Ecto neural progenitor cell (in vitro differentiated cells): ENCODE results near the gene KRT5.
"Not testable (repeated sequence)": the region's sequence is repeated elsewhere in the genome, so short reads cannot be mapped to it uniquely, and the experiment has no call there.

Source experiments
- DNase-seq: peaks from one replicate; pipeline ENCODE4 v3.0.0-alpha.2; 2018; ENCODE audit warnings: low spot score

The KRT5 gene

DNA sequence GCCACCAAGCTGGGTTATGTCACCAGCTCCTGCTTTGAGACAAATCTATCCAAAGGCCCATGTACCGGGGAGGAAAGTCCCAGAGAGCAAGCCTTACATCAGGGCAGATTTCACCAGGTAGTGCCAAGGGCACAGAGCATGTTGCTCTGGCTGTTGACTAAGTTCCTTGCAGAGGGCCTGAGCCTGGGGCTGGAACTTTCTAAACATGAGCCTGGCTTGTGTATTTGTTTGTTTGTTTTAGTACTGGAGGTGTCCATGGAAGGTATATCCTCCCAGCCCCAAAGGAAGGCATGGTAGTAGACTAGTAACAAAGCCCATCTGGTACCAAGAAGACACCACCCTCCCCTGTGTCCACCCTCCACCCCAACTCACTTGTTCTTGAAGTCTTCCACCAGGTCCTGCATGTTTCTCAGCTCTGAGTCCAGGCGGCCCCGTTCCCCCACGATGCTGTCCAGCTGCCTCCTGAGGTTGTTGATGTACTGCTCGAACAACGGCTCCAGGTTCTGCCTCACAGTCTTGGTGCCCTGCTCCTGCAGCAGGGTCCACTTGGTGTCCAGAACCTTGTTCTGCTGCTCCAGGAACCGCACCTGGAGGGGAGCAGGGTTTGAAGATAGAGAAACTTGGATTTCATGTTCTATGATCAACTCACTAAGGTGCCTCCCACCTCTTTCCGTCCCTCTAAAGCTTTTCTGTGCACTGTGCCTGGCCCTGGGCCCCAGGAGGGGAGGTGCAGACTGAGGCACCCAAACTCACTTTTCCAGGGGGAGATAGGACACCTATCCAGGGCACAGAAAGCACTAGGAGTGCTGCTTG, 1.4 kb downstream of the KRT5 start:
- peak; percentile 32 for DNase-seq

DNA sequence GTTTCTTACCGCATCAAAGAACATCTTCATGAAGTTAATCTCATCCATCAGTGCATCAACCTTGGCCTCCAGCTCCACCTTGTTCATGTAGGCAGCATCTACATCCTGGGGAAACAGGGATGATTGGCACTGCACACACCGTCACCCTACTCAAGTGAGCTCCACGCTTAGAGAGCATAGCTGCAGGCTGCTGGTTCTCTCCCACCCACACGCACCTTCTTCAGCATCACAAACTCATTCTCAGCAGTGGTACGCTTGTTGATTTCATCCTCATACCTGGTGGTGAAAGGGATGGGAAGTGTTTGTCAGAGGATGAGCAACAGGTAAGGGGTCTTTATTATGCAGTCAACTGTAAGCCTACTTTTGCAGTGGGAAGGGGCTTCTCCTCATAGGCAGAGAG, 2.3 kb downstream of the KRT5 start:
- DNase-seq = no peak

DNA sequence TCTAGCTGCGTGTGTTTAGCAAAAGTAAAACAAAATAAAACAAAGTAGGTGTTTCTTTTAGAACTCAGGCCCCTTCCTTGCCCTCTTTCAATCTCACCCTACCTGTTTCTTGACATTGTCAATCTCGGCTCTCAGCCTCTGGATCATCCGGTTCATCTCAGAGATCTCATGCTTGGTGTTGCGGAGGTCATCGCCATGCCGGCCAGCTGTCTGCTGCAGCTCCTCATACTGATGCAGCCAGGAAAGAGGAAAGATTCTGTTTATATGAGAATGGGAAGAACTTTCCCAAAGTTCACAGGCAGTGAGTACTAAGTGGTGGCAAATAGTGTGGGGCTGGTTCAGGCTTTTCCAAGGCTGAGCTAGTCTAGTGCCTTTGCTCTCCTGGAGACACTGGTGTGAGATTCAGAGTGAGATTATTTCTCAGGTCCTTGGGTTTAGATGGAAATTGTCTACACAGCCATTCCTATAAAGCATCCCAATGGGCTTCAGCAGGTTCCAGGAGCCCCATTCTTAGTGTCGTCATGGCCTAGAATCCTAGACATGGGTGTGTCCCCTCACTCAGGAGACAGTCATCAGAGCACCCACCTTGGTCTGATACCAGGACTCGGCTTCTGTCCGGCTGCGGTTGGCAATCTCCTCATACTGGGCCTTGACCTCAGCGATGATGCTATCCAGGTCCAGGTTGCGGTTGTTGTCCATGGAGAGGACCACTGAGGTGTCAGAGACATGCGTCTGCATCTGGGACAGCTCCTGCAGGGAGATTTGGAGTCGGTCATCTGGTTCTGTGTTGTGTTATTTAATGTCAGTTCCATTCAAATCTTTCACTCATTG, 3.0 kb downstream of the KRT5 start:
- DNase-seq = peak; percentile 27

DNA sequence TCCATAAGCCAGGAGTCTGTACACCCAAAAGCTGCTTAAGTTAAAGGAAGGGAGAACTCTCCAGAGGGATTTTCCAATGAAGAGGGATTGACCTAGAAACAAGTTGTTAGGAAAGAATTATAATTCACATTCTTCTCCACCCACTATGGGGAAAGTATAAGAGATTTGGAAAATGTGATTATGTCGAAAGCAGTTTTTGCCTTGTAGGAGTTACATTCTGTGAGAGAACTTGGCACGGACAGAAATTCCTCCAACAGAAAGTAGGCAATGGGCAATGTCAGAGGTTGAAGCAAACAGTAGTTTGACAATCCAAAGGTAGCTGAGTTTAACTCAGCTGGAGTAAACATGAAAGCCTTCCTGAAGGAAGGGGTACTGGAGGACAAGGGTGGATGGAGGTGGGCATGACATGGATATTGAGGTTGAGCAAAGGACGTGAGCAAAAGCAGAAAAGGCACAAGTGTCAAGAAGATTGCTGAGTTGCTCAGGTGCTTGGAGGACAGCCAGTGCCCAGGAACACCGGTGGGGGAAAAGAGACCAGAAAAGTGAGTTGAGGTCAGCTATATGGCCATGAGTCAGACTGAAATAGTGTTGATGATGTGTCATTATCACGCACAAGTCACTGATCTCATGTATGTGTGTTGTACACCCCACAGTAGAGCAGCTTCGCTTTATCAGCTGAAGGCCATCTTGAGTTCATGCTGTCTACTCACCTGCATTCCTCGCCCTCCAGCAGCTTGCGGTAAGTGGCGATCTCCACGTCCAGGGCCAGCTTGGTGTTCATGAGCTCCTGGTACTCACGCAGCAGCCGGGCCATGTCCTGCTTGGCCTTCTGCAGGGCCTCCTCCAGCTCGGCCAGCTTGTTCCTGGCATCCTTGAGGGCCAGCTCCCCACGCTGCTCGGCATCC, 4.0 kb downstream of the KRT5 start:
- peak; percentile 46 for DNase-seq

DNA sequence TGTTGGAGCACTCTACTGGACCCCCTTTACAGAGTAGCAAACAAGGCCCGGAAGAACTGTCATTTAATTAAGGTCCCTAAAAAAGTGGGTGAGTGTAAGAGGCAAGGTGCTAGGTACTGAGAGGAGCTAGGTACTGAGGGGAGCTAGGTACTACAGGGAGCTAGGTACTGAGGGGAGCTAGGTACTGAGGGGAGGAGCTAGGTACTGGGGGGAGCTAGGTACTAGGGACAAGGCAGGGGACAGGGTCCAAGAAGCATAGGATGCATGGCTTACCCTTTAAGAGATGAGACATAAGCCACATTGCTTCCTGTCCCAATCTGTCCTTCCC, 4.9 kb downstream of the KRT5 start:
- no peak for DNase-seq

DNA sequence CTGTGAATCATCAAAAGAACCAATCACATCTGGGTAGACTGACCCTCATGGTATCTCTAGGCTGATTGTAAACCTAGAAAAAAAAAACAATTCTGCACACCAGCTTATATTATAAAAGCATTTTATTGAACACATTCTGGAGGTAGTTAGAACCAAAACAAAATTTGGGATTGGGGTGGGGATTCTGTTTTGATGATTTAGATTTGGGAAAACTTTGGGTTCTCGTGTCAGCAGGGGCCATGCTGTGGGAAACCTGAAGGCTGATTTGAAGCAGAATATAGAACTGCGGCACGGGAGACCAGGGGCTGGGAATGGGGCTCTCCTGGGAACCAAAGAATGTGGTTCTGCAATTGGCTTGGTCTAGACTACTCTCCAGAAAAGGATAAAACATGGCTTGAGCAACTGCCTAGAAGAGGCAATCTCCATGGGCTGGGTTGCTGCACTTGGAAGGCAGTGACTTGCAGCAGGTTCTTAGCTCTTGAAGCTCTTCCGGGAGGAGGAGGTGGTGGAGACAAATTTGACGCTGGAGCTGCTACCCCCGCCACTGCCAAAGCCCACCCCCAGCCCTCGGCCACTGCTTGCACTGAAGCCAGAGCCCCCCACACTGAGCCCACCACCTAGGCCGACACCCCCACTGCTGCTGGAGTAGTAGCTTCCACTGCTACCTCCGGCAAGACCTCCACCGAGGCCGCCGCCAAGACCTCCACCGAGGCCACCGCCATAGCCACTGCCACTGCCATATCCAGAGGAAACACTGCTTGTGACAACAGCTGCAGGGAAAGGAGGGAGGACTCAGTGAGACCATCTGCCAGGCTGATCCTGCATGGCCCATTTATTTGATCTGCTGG, 5.5 kb downstream of the KRT5 start:
- peak; percentile 39 for DNase-seq

DNA sequence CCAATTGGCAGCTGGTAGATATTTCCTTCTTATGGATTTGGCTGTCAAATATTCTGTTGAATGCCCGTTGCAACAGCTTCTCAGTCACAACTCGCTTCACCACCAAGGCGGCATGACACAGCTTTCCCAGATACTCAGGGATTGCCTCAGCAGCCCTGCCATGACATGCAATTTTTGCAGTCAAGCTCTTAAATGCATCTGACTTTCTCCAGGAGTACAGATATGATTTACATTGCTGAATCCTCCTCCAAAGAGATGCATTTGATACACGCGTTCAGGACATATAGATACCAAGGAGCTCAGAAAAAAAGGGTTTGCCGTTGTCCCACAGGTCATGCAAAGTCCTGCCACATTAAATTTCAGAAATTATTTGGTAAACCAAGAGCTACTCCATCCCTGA, 6.5 kb downstream of the KRT5 start:
- DNase-seq = no peak

DNA sequence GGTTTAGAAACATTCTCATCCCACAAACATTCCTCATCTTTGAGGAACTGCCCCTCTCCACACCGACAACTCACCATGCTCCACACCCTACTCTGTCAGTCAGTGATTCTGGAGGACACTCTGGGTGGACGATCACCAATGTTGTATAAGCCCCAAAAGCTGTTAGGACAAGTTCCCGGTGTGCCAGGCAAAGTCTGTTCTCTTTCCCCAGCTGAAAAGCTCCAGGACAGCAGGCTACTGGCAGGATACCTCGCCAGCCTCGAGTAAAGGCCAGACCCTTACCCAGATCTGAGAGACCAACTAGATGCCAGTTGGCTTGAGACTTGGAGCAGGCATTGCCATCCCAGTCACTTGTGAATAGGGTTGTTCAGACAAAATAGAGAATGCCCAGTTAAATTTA, 12.0 kb downstream of the KRT5 start:
- peak; percentile 36 for DNase-seq

DNA sequence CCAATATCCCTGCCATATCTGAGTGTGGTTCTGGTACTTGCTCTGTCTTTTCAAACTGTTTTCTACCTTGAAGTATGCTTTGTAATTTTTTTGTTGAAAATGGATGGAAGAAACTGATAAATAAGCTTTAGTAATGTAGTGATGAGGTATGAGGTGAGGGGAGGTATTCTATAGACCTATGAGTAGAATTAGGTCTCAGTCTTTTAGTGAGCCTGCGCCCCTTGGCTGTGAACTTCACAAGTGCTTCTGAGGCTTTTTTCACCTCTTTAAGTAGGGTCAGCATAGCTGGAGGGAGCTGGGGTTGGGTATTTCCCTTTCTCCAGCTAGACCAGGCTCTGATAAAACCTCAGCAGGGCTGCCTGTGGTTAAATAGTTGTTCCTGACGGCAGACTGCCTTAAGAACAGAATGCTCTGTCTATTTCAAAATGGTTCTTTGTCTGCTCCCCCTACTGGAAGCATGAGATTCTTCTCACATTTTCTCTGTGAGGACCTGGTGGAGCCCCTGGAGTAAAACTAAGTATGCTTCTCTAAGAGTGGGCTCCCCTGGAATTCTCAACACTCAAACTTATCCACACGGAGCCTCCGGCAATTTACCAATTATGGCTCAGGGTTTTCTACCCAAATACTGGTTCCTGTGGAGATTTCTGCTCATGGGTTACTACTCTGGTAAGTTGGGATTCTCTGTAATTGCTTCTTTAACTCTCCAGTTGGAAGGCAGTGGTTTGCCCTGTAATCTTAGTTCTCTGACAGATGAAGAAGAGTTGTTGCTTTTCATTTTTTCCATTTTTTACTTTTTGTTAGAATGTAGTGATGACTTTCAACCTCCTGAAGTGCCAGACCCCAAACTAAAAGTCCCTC, 13.1 kb downstream of the KRT5 start:
- DNase-seq = peak; percentile 54

DNA sequence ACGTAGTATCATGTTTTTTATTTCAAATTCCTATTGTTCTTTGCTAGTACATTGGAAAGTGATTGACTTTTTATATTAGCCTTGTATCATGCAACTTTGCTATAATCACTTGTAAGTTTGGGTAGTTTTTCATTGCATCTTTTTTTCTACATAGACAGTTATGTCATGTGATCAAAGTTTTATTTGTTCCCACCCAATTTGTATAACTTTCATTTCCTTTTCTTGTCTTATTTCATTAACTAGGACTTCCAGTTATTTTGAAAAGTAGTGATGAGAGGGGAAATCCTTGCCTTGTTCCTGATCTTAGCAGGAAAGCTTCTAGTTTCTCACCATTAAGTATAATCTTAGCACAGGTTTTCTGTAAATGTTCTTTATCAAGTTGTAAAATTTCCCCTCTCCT, 17.3 kb downstream of the KRT5 start:
- no peak for DNase-seq

DNA sequence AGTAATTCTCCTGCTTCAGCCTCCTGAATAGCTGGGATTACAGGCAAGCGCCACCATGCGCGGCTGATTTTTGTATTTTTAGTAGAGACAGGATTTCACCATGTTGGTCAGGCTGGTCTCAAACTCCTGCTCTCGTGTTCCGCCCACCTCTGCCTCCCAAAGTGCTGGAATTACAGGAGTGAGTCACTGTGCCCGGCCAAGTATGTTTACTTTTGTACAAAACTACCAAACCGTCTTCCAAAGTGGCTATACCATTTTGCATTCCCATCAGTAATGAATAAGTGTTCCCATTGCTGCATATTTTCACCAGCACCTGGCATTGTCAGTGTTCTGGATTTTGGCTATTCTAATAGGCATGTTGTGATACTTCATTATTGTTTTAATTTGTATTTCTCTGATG, 18.7 kb downstream of the KRT5 start:
- no peak for DNase-seq

DNA sequence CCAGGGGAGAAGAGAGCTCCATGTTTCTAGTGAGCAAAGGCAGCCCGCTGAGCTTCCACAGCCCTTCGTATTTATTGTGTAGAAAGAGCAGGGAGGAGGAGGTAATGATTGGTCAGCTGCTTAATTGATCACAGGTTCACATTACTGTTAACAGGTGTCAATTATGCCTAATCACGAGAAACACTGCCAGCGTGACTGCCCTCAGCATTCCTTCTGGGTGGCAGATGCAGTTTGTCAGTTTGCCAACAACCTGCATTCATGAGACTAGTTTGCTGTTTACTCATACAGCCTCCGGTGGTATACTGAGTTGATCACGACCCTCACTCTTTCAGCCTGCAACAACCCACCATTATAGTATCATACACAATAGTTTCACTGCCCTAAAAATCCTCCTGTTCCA, 19.6 kb downstream of the KRT5 start:
- DNase-seq = not testable (repeated sequence)

DNA sequence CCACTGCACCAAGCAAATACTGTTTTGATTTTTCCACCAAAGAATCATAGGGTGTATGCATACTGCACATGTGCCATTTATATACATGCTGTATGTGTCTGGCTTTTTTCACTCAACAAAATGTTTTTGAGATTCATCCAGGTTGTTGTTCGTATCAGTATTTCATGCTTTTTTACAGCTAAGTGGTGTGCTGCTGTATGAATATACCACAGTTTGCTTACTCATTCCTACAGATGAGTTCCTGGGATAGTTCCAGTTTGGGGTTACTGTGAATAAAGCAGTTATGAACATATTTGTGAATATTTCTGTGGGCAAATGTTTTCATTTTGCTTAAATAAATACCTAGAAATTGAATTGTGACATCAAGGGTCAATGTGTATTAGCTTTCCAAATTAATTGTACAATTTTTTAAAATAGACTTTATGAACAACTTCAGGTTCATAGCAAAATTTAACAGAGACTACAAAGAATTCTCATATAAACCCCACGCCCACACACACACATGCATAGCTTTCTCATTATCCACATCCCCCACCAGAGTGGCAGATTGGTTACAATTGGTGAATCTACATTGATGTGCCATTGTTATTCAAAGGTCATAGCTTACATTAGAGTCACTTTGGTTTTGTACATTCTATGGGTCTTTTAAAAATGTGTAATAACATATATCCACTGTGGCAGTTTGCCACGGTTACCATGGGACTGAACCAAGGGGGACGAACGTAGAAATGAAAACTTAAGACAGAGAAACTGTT, 20.2 kb downstream of the KRT5 start:
- no peak for DNase-seq

DNA sequence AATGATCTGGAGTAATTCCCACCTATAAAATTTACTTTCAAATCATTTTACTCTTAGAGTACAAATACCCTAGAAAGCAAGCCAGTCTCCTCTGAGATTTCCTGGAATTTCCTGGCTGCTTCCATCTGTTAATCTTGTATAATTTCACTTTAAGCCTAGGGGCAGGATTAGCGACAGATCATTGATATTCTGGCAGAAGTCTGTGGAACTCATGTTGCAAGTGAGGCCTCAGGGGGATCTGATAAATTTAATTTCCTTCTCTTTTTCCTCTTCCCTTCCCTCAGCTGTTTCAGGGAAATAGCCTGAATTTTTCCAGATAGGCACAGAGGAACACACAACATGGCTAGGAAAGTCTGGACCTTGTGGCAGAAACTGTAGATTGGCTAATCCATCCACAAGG, 21.2 kb downstream of the KRT5 start:
- no peak for DNase-seq

DNA sequence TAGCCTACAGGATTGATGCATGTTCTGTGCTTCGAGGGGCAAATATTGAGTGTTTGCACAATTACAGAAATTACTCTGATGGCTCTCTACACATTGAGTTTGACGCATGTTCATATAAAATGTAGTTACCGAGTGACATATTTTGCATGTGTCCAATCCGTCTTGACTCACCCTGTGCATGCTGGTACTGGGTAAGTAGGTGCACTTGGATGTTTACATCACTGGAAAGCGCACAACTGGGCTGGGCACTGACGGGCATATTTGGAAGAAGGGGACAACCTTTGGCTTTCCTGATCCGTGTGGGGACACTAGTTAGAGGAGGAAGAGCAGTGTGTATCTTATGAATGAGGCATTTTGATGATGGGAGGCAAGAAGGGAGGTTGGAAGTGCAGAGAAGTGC, 22.2 kb downstream of the KRT5 start:
- no peak for DNase-seq

DNA sequence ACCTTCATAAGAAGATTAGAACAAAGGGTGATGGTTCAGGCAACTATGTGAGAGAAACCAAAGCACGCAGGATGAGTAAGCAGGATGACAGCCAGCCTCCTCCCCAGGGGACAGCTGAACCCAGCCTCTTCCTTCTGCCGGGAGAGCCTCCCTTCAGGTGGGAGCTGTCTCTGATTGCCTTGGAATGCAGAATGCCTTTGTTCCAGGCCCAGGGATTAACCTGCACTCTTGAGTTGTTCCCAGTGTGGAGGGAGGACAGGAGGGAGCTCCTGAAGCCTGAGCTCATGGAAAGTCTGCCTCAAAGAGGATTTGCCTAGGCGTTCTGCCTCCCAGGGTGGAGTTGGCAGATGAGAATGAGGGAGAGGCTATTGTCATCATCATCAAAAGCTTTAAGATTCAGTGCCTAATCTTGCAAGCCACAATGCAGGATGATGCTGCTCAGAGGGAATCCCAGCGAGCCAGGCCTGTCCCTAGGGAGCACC, 23.6 kb downstream of the KRT5 start:
- no peak for DNase-seq

DNA sequence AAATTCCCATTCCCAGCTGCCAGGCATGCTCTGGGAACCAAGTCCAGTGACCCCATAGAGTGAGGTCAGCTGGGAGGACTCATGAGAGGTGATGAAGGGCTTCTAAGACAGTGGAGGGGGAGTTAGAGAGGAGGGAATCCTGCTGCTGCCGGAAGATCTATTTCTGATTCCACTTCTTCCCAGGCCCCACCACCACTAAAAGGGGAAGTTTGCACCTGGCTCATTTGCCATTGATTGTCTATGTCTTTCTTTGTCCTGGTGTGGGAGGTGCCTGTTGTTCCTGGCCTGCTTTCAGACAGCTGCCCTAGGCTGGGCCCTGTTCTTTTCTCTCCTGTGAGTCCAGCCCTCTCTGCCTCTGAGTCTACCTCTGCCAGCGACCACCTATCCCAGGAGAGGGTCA, 24.1 kb downstream of the KRT5 start:
- no peak for DNase-seq

DNA sequence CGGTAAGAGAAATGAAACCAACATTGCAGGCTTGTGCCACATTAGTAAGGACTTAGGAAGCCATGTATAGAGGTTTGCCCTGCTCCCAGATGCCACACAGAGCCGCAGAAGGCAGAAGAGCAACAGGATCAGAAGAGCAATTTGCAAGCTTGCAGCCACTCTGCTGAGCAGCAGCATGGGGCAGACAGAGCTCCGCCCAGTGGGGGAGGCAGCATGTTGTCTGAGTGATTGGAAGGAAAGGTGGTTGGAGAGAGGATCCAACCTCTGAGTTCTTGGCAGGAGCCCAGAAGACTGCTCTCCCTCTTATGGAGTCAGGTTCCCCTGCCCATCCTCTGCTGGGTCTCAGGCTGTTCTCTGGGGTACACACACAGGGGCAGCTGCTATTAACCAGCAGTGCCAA, 24.8 kb downstream of the KRT5 start:
- DNase-seq = no peak

DNA sequence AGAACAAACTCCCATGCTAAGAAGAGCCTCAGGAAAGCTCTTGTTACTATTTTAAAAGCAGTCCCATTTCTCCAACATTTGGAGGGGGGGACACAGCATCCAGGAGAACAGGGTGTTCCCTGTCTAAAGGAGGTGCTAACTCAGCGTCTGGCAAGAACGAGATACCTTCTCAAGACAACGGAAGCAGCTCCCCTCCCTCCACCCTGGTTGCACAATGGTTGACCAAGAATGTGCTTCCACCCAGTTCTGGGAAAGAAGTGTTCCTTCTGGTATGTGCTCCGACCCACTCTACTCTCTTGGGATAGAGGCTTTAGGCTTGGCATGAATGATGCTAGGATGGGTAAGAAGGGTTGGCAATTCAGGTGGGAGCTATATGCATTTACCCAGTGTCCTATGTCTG, 25.7 kb downstream of the KRT5 start:
- no peak for DNase-seq

DNA sequence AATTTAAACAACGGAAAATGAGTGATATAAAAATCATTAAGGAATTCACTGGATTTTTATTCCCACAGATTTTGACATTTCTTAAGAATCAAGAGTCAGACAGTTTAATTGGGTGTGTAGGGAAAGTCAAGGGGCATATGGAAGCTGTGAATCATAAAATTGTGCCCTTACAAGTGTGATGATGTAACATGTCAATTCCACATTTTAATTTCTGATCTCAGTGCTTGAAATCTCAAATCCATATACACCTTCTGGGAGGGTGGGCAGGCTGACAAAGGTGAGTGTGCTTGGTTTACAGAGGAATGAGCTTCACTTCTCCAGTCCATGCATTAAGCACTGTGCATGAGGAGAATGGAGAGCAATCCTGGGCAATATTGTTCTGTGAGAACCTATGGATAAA, 26.1 kb downstream of the KRT5 start:
- no peak for DNase-seq
